CD4-positive, alpha-beta T cell treated with Interleukin-1 beta for 1 hour (primary cell): Measurements from ENCODE around the gene JMJD4.

Source experiments
- DNase-seq, 2 donors: peaks; one replicate each; pipeline ENCODE4 v3.0.0-alpha.2; 2020 to 2022

Gene JMJD4

GRCh38 chr1:227734856-227735538 lies at the start of gene JMJD4, which contains the start of gene SNAP47:
TSS of gene JMJD4 (minus strand) at chr1:227735302. CDS start at chr1:227735273, 29 bp downstream.
TSS of gene SNAP47 (plus strand) at chr1:227735435. CDS start at chr1:227747737, 12,302 bp downstream.
- peak; percentile 93 to 94 for DNase-seq

GRCh38 chr1:227782226-227782625 lies 47.1 kb upstream of the JMJD4 start:
- no peak for DNase-seq

GRCh38 chr1:227781314-227781930 lies 46.3 kb upstream of the JMJD4 start:
- no peak for DNase-seq

GRCh38 chr1:227780101-227781044 lies 45.3 kb upstream of the JMJD4 start:
- no peak for DNase-seq

GRCh38 chr1:227779685-227780084 lies 44.6 kb upstream of the JMJD4 start:
- no peak for DNase-seq

- no peak for DNase-seq
These were observed 43.9 kb upstream of the JMJD4 start for GRCh38 chr1:227779021-227779441.

- no peak for DNase-seq
These were observed 43.4 kb upstream of the JMJD4 start for GRCh38 chr1:227778401-227778947.

- DNase-seq, result no peak
These were observed 42.5 kb upstream of the JMJD4 start for GRCh38 chr1:227777646-227778045.

GRCh38 chr1:227777156-227777555 lies 42.1 kb upstream of the JMJD4 start:
- no peak for DNase-seq

- no peak for DNase-seq
These were observed 41.2 kb upstream of the JMJD4 start for GRCh38 chr1:227776331-227776771.

- no peak for DNase-seq
These were observed 40.7 kb upstream of the JMJD4 start for GRCh38 chr1:227775841-227776240.

- no peak for DNase-seq
These were observed 39.9 kb upstream of the JMJD4 start for GRCh38 chr1:227774821-227775661.

GRCh38 chr1:227774051-227774731 lies 39.1 kb upstream of the JMJD4 start:
- DNase-seq, result peak; percentile 37 to 42

GRCh38 chr1:227773558-227773957 lies 38.5 kb upstream of the JMJD4 start:
- DNase-seq, result no peak

GRCh38 chr1:227771771-227772170 lies 36.7 kb upstream of the JMJD4 start:
- DNase-seq, result no peak

- no peak for DNase-seq
These were observed 36.2 kb upstream of the JMJD4 start for GRCh38 chr1:227771326-227771725.

GRCh38 chr1:227770812-227771211 lies 35.7 kb upstream of the JMJD4 start:
- DNase-seq, result no peak

GRCh38 chr1:227769936-227770494 lies 34.9 kb upstream of the JMJD4 start:
- DNase-seq, result no peak

- DNase-seq, result no peak
These were observed 34.2 kb upstream of the JMJD4 start for GRCh38 chr1:227769047-227769935.

GRCh38 chr1:227768640-227769039 lies 33.5 kb upstream of the JMJD4 start:
- DNase-seq, result no peak
